A172 (cell line): ENCODE measurements around the gene PLG. TPM values are rescaled to one million over a fixed set of nuclear protein-coding genes. Genes with fewer than 3 reads are reported as not detected.
"Not testable (repeated sequence)": the region's sequence is repeated elsewhere in the genome, so short reads cannot be mapped to it uniquely, and the experiment has no call there.

Experiments
- DNase-seq: peaks from one replicate; pipeline ENCODE4 v3.0.0-alpha.2; 2015; ENCODE audit warnings: low spot score
- total RNA-seq: library from RNA; depleted of rRNA; stranded (reverse); fragments of >200 nt; shearing (Covaris generic); gene quantifications from 2 replicates; pipeline ENCODE4 v1.2.3, GENCODE V29; 2014; rRNA removed

The PLG gene
- not detected in 2 replicates for total RNA-seq

- DNase-seq = not testable (repeated sequence)
These were observed at the start of gene PLG for GRCh38 chr6:160701918-160702680. Gene PLG, plus strand, starts transcription at chr6:160702244. Its CDS starts 61 bp downstream, at chr6:160702305.

GRCh38 chr6:160659562-160659961 lies 42.5 kb upstream of the PLG start:
- DNase-seq = no peak

GRCh38 chr6:160661216-160661615 lies 40.8 kb upstream of the PLG start:
- DNase-seq = no peak

GRCh38 chr6:160662429-160662828 lies 39.6 kb upstream of the PLG start:
- no peak for DNase-seq

- no peak for DNase-seq
These were observed 39.2 kb upstream of the PLG start for GRCh38 chr6:160662842-160663241.

GRCh38 chr6:160664198-160664597 lies 37.8 kb upstream of the PLG start, which contains the start of gene LPA:
Gene LPA, minus strand, starts transcription at chr6:160664275. Its CDS starts 61 bp downstream, at chr6:160664214.
- not testable (repeated sequence) for DNase-seq

- peak; percentile 20 for DNase-seq
These were observed 34.2 kb upstream of the PLG start for GRCh38 chr6:160667639-160668481.

- no peak for DNase-seq
These were observed 33.5 kb upstream of the PLG start for GRCh38 chr6:160668589-160668988.

GRCh38 chr6:160676418-160676817 lies 25.6 kb upstream of the PLG start:
- DNase-seq = not testable (repeated sequence)

- DNase-seq = no peak
These were observed 23.8 kb upstream of the PLG start for GRCh38 chr6:160678230-160678629.

- DNase-seq = no peak
These were observed 23.2 kb upstream of the PLG start for GRCh38 chr6:160678744-160679401.

GRCh38 chr6:160679402-160679769 lies 22.7 kb upstream of the PLG start:
- no peak for DNase-seq

- DNase-seq = not testable (repeated sequence)
These were observed 16.8 kb upstream of the PLG start for GRCh38 chr6:160685101-160685761.

- no peak for DNase-seq
These were observed 16.1 kb upstream of the PLG start for GRCh38 chr6:160685762-160686450.

- no peak for DNase-seq
These were observed 11.6 kb upstream of the PLG start for GRCh38 chr6:160690458-160690857.

GRCh38 chr6:160691617-160692016 lies 10.4 kb upstream of the PLG start:
- no peak for DNase-seq

GRCh38 chr6:160692369-160692959 lies 9.6 kb upstream of the PLG start:
- no peak for DNase-seq

GRCh38 chr6:160695025-160695424 lies 7.0 kb upstream of the PLG start:
- DNase-seq = not testable (repeated sequence)

- not testable (repeated sequence) for DNase-seq
These were observed 6.4 kb upstream of the PLG start for GRCh38 chr6:160695622-160696021.

- DNase-seq = not testable (repeated sequence)
These were observed 5.2 kb upstream of the PLG start for GRCh38 chr6:160696884-160697283.

GRCh38 chr6:160697826-160698225 lies 4.2 kb upstream of the PLG start:
- DNase-seq = no peak
